IMR-90 (cell line): Measurements from ENCODE around the gene ZNF446. TPM values are rescaled to one million over a fixed set of nuclear protein-coding genes. Genes with fewer than 3 reads are reported as not detected.

Source experiments
- ATAC-seq: fragments of 200-7000 bp; cut with Tn5 transposase; 2 replicates; pipeline ENCODE4 v1.9.1; 2020; ENCODE audit warnings: low read depth, mild to moderate bottlenecking, moderate library complexity
- BruUV-seq: library from RNA; stranded (reverse); fragments of 400-500 nt; replicated peaks from 2 replicates; lab custom pipeline; 2021; lab: Mats Ljungman, UMichigan
- CTCF ChIA-PET: fragments of 300-600 bp; formaldehyde crosslinking; extraction: SDS; loops from one replicate; lab custom pipeline; 2021; ENCODE audit warnings: antibody characterized with exemption; lab: Yijun Ruan, JAX
- POLR2A ChIA-PET: fragments of 300-600 bp; sonication (Branson Sonifier 250); formaldehyde crosslinking; loops from one replicate; lab custom pipeline; 2022; ENCODE audit warnings: antibody characterized with exemption; ENCODE audit not compliant: unreplicated experiment; lab: Charles Lee
- DNase-seq: peaks from one replicate; pipeline ENCODE4 v3.0.0; 2013
- H2AFZ ChIP-seq: replicated peaks from 2 replicates; pipeline ENCODE3; 2013; ENCODE audit warnings: low read length, mild to moderate bottlenecking; ENCODE audit not compliant: poor library complexity
- H2AK5ac ChIP-seq: 2 replicates; pipeline ENCODE4 v1.6.1; 2013; ENCODE audit warnings: low read depth, low read length, inconsistent platforms
- H2AK9ac ChIP-seq: replicated peaks from 2 replicates; pipeline ENCODE3; 2013; ENCODE audit warnings: mild to moderate bottlenecking, low read depth, low read length, moderate library complexity; ENCODE audit not compliant: poor library complexity
- H2BK120ac ChIP-seq: 2 replicates; pipeline ENCODE4 v1.6.1; 2013; ENCODE audit warnings: low read depth, low read length, inconsistent platforms
- H2BK15ac ChIP-seq: 3 replicates; pipeline ENCODE4 v1.6.1; 2013; ENCODE audit warnings: low read depth, low read length, inconsistent platforms
- H2BK20ac ChIP-seq: 2 replicates; pipeline ENCODE4 v1.6.1; 2013; ENCODE audit warnings: low read depth, mild to moderate bottlenecking, inconsistent platforms, low read length, moderate library complexity
- H2BK5ac ChIP-seq: 2 replicates; pipeline ENCODE4 v1.6.1; 2013; ENCODE audit warnings: mild to moderate bottlenecking, low read depth, low read length, inconsistent platforms; ENCODE audit not compliant: poor library complexity, severe bottlenecking
- H3K14ac ChIP-seq: replicated peaks from 2 replicates; pipeline ENCODE4 v1.6.1; 2013; ENCODE audit warnings: low read depth, low read length, inconsistent platforms
- H3K18ac ChIP-seq: 2 replicates; pipeline ENCODE4 v1.6.1; 2013; ENCODE audit warnings: low read depth, low read length, control low read depth
- H3K23ac ChIP-seq: 2 replicates; pipeline ENCODE4 v1.6.1; 2013; ENCODE audit warnings: low read depth, low read length, inconsistent platforms
- H3K27ac ChIP-seq: 2 replicates; pipeline ENCODE4 v1.5.1; 2013; ENCODE audit warnings: mild to moderate bottlenecking, control low read depth, low read length; ENCODE audit not compliant: insufficient read depth
- H3K27me3 ChIP-seq: 2 replicates; pipeline ENCODE4 v1.6.1; 2013; ENCODE audit warnings: low read length; ENCODE audit not compliant: control insufficient read depth, insufficient read depth
- H3K36me3 ChIP-seq: 2 replicates; pipeline ENCODE4 v1.6.1; 2013; ENCODE audit warnings: low read length, mixed read lengths; ENCODE audit not compliant: control insufficient read depth, insufficient read depth
- H3K4ac ChIP-seq: 2 replicates; pipeline ENCODE4 v1.6.1; 2013; ENCODE audit warnings: low read depth, low read length, inconsistent platforms
- H3K4me1 ChIP-seq: 2 replicates; pipeline ENCODE4 v1.6.1; 2013; ENCODE audit warnings: low read length, mixed read lengths; ENCODE audit not compliant: control insufficient read depth, insufficient read depth
- H3K4me2 ChIP-seq: 2 replicates; pipeline ENCODE4 v1.6.1; 2013; ENCODE audit warnings: low read depth, mild to moderate bottlenecking, control low read depth, low read length, moderate library complexity
- H3K4me3 ChIP-seq: 2 replicates; pipeline ENCODE4 v1.5.1; 2013; ENCODE audit warnings: low read depth, mild to moderate bottlenecking, control low read depth, low read length, moderate library complexity; ENCODE audit not compliant: insufficient read depth
- H3K56ac ChIP-seq: 2 replicates; pipeline ENCODE4 v1.6.1; 2013; ENCODE audit warnings: low read length, inconsistent platforms; ENCODE audit not compliant: insufficient read depth; ENCODE audit errors: extremely low read depth
- H3K79me1 ChIP-seq, 2 experiments: 2 replicates each; pipeline ENCODE4 v1.6.1; 2013; ENCODE audit warnings: low read length in 2 of 2, inconsistent platforms in 1 of 2, low read depth in 1 of 2
- H3K9ac ChIP-seq: 2 replicates; pipeline ENCODE4 v1.6.1; 2013; ENCODE audit warnings: low read depth, low read length, control low read depth
- H3K9me1 ChIP-seq: 2 replicates; pipeline ENCODE4 v1.6.1; 2013; ENCODE audit warnings: low read length, inconsistent platforms; ENCODE audit not compliant: insufficient read depth
- H3K9me3 ChIP-seq: 2 replicates; pipeline ENCODE4 v1.6.1; 2013; ENCODE audit warnings: low read length; ENCODE audit not compliant: control insufficient read depth, insufficient read depth
- H4K20me1 ChIP-seq: 2 replicates; pipeline ENCODE4 v1.6.1; 2013; ENCODE audit warnings: low read length, inconsistent platforms; ENCODE audit not compliant: insufficient read depth
- H4K5ac ChIP-seq: 2 replicates; pipeline ENCODE4 v1.6.1; 2013; ENCODE audit warnings: mild to moderate bottlenecking, low read depth, low read length, control low read depth
- H4K8ac ChIP-seq, 2 experiments: 2 replicates each; pipeline ENCODE4 v1.6.1; 2013; ENCODE audit warnings: low read depth in 2 of 2, low read length in 2 of 2, control low read depth in 1 of 2, inconsistent platforms in 1 of 2
- H4K91ac ChIP-seq: 2 replicates; pipeline ENCODE4 v1.6.1; 2013; ENCODE audit warnings: low read depth, low read length, inconsistent platforms; ENCODE audit not compliant: insufficient read depth
- CEBPB ChIP-seq: IDR thresholded peaks from 2 replicates; pipeline ENCODE4 v1.6.1; 2012; ENCODE audit warnings: low read depth, low read length, improper control_type of control experiment
- CHD1 ChIP-seq: IDR thresholded peaks from 2 replicates; pipeline ENCODE4 v1.6.1; 2012; ENCODE audit warnings: low read depth, low read length, improper control_type of control experiment
- ELK1 ChIP-seq: fragments of 150-350 bp; IDR thresholded peaks from 2 replicates; pipeline ENCODE4 v1.6.1; 2016; ENCODE audit warnings: low read depth, mild to moderate bottlenecking, low read length, moderate library complexity, borderline replicate concordance
- FOS ChIP-seq: fragments of 150-350 bp; IDR thresholded peaks from 2 replicates; pipeline ENCODE4 v1.6.1; 2016; ENCODE audit warnings: low read depth, low read length
- MAFK ChIP-seq: IDR thresholded peaks from 2 replicates; pipeline ENCODE4 v1.6.1; 2012; ENCODE audit warnings: low read depth, low read length, improper control_type of control experiment
- MAZ ChIP-seq: IDR thresholded peaks from 2 replicates; pipeline ENCODE4 v1.6.1; 2012; ENCODE audit warnings: low read depth, mild to moderate bottlenecking, low read length, improper control_type of control experiment, moderate library complexity, borderline replicate concordance
- MXI1 ChIP-seq: IDR thresholded peaks from 2 replicates; pipeline ENCODE4 v1.6.1; 2012; ENCODE audit warnings: low read depth, mild to moderate bottlenecking, low read length, moderate library complexity, borderline replicate concordance
- POLR2A ChIP-seq: IDR thresholded peaks from 2 replicates; pipeline ENCODE4 v1.6.1; 2012; ENCODE audit warnings: mild to moderate bottlenecking, low read depth, low read length
- RAD21 ChIP-seq: IDR thresholded peaks from 2 replicates; pipeline ENCODE4 v1.6.1; 2012; ENCODE audit warnings: low read length, improper control_type of control experiment
- RCOR1 ChIP-seq: IDR thresholded peaks from 2 replicates; pipeline ENCODE4 v1.6.1; 2012; ENCODE audit warnings: mild to moderate bottlenecking, low read length, improper control_type of control experiment; ENCODE audit not compliant: insufficient replicate concordance
- RFX5 ChIP-seq: IDR thresholded peaks from 2 replicates; pipeline ENCODE4 v1.8.0; 2012; ENCODE audit warnings: low read depth, mild to moderate bottlenecking, low read length, moderate library complexity
- SMC3 ChIP-seq: fragments of 150-350 bp; IDR thresholded peaks from 2 replicates; pipeline ENCODE4 v1.6.1; 2016; ENCODE audit warnings: low read depth, mild to moderate bottlenecking, antibody characterized with exemption, low read length, moderate library complexity
- WGBS, 2 experiments: methylation state at CpG; one replicate each; pipeline versions ENCODE4 v1.1.5 to v1.1.7; 2013; ENCODE audit warnings: missing lambda C conversion rate in 2 of 2; ENCODE audit not compliant: insufficient read length in 1 of 2; ENCODE audit errors: extremely low coverage in 2 of 2; 5-methylcytosine and 5-hydroxymethylcytosine counted together
- dilution Hi-C: fragments of 300-500 bp; cut with HindIII; formaldehyde crosslinking; loops from one replicate; pipeline ENCODE4 v1.14.3; 2018; ENCODE audit warnings: low sequenced_read_pairs; ENCODE audit not compliant: unreplicated experiment
- in situ Hi-C: fragments of 300-500 bp; cut with MboI; formaldehyde crosslinking; loops from 3 replicates; pipeline ENCODE4 v1.14.3; 2019; ENCODE audit warnings: low sequenced_read_pairs, inconsistent platforms, mixed read lengths
- intact Hi-C: fragments of 100-400 bp; cut with micrococcal nuclease; formaldehyde crosslinking; loops from 2 replicates; pipeline ENCODE4 v1.10.0; 2022
- polyA plus RNA-seq, 3 experiments: library from polyadenylated mRNA; depleted of rRNA; stranded (reverse); fragments of >200 nt; gene quantifications; 2 replicates each; pipeline ENCODE4 v1.2.3, GENCODE V29; 2012; ENCODE audit warnings: low replicate concordance in 1 of 3
- total RNA-seq: library from RNA; depleted of rRNA; stranded (reverse); fragments of >200 nt; gene quantifications from 2 replicates; pipeline ENCODE4 v1.2.3, GENCODE V29; 2012
- TF ChIP-seq, protein P1 (sequence below): conservative IDR thresholded peaks from 2 replicates; pipeline ENCODE4 v1.5.1; 2012; ENCODE audit warnings: mild to moderate bottlenecking, low read depth, low read length, improper control_type of control experiment

The ZNF446 gene
- total and polyA plus RNA-seq, 2 of the 4 experiments (the other 2 are of a cell fraction): 4.8 to 6.9 TPM

GRCh38 chr19:58520257-58520599 is 44.1 kb downstream of the ZNF446 start:
- no peak overlapping the region for H2BK20ac ChIP-seq
- peak overlapping the region; percentile 87 for H4K5ac ChIP-seq
- peak overlapping the region; percentile 34; the same call in 1 of the 2 replicates for H3K23ac ChIP-seq
- H3K9me1 ChIP-seq: peaks cover 11% of the 10 kb centered on the region
- dilution Hi-C loops: no loop called here
- peaks cover 26% of the 10 kb centered on the region for H4K20me1 ChIP-seq
- POLR2A ChIA-PET: no interaction called here
- H2BK15ac ChIP-seq: no peak overlapping the region
- ATAC-seq (no peak), DNase-seq (no peak)
- intact Hi-C loops: no loop called here
- H3K79me1 ChIP-seq: peaks cover 0 to 38% of the 10 kb centered on the region in 2 experiments; a peak in 3 of 4 replicates
- WGBS, 2 experiments: no CpG with 5 or more reads among the region's 7 CpGs
- peak overlapping the region; percentile 88 for H4K91ac ChIP-seq
- CTCF ChIA-PET: interaction anchor here (1.4 to 1.5 kb wide), 2 partner anchors 60 to 70 kb away, joined by 3 to 4 read pairs; partner anchors contain the start of gene ZNF324B
- peak overlapping the region; percentile 63 for H2BK5ac ChIP-seq
- H3K27ac ChIP-seq: peak overlapping the region; percentile 93
- H3K4ac ChIP-seq: peak overlapping the region; percentile 86
- TF ChIP-seq MAFK (no peak), FOS (no peak), RAD21 (no peak), POLR2A (no peak), SMC3 (no peak), CEBPB (no peak), RFX5 (no peak), MAZ (no peak), MXI1 (no peak), ELK1 (no peak), CHD1 (no peak), RCOR1 (no peak)
- TF ChIP-seq, protein P1, sequence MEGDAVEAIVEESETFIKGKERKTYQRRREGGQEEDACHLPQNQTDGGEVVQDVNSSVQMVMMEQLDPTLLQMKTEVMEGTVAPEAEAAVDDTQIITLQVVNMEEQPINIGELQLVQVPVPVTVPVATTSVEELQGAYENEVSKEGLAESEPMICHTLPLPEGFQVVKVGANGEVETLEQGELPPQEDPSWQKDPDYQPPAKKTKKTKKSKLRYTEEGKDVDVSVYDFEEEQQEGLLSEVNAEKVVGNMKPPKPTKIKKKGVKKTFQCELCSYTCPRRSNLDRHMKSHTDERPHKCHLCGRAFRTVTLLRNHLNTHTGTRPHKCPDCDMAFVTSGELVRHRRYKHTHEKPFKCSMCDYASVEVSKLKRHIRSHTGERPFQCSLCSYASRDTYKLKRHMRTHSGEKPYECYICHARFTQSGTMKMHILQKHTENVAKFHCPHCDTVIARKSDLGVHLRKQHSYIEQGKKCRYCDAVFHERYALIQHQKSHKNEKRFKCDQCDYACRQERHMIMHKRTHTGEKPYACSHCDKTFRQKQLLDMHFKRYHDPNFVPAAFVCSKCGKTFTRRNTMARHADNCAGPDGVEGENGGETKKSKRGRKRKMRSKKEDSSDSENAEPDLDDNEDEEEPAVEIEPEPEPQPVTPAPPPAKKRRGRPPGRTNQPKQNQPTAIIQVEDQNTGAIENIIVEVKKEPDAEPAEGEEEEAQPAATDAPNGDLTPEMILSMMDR: no peak
- peak overlapping the region; percentile 76 for H2AK5ac ChIP-seq
- H3K4me3 ChIP-seq: peak overlapping the region; percentile 69
- peak overlapping the region; percentile 98 for H2AK9ac ChIP-seq
- no peak overlapping the region for H3K18ac ChIP-seq
- H3K9me3 ChIP-seq: no peaks in the 10 kb centered on the region
- H3K56ac ChIP-seq: peak overlapping the region; percentile 54
- H3K36me3 ChIP-seq: peaks cover 16% of the 10 kb centered on the region
- H2BK120ac ChIP-seq: no peak overlapping the region
- peak overlapping the region; percentile 98 for H2AFZ ChIP-seq
- H3K9ac ChIP-seq: peak overlapping the region; percentile 96
- in situ Hi-C loops: no loop called here
- H3K14ac ChIP-seq: peak overlapping the region; percentile 88
- H4K8ac ChIP-seq: peak overlapping the region; percentile 87 to 98
- peaks cover 6% of the 10 kb centered on the region for H3K4me1 ChIP-seq
- H3K27me3 ChIP-seq: no peaks in the 10 kb centered on the region
- H3K4me2 ChIP-seq: peak overlapping the region; percentile 90
- BruUV-seq: no TSS peak
